ENCODE results near the gene KLF14.

KLF14 gene

DNA sequence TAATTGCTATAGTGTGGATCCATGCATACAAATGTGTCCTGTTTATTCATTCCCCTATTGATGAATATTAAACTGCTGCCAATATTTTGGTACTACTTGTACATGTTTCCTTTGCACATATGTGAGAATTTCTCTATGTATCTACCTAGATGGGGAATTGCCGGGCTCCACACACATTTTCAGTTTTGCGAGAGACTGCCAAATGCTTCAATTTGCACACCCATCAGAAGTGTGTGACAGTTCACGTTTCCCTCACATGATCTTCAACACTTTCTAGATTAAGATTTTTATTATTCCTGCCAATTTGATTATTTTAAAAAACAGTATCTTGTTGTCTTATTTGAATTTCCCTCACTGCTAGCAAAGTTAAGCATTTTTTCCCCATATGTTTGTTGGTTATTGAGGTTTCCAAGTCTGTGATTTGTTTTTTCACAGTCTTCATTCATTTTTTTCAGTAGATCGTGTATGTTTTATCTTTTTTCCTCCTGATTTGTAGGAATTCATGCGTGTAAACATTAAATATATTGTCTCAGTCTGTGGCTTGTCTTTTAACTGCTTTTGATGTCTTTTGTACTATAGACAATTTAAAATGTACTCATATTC is 2.4 kb upstream of the KLF14 start:
- TF ChIP-seq, protein P1, sequence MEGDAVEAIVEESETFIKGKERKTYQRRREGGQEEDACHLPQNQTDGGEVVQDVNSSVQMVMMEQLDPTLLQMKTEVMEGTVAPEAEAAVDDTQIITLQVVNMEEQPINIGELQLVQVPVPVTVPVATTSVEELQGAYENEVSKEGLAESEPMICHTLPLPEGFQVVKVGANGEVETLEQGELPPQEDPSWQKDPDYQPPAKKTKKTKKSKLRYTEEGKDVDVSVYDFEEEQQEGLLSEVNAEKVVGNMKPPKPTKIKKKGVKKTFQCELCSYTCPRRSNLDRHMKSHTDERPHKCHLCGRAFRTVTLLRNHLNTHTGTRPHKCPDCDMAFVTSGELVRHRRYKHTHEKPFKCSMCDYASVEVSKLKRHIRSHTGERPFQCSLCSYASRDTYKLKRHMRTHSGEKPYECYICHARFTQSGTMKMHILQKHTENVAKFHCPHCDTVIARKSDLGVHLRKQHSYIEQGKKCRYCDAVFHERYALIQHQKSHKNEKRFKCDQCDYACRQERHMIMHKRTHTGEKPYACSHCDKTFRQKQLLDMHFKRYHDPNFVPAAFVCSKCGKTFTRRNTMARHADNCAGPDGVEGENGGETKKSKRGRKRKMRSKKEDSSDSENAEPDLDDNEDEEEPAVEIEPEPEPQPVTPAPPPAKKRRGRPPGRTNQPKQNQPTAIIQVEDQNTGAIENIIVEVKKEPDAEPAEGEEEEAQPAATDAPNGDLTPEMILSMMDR (IDR thresholded peaks at IDR 0.05; ENCODE audit: low read depth, low read length), result no peak
- no peak overlapping the region for H3K4me3 ChIP-seq (replicated peaks in 1 of 2; ENCODE audit: low read depth in 2 of 2, low read length in 2 of 2)
- DNase-seq (ENCODE audit: low read depth in 2 of 2), result no peak

DNA sequence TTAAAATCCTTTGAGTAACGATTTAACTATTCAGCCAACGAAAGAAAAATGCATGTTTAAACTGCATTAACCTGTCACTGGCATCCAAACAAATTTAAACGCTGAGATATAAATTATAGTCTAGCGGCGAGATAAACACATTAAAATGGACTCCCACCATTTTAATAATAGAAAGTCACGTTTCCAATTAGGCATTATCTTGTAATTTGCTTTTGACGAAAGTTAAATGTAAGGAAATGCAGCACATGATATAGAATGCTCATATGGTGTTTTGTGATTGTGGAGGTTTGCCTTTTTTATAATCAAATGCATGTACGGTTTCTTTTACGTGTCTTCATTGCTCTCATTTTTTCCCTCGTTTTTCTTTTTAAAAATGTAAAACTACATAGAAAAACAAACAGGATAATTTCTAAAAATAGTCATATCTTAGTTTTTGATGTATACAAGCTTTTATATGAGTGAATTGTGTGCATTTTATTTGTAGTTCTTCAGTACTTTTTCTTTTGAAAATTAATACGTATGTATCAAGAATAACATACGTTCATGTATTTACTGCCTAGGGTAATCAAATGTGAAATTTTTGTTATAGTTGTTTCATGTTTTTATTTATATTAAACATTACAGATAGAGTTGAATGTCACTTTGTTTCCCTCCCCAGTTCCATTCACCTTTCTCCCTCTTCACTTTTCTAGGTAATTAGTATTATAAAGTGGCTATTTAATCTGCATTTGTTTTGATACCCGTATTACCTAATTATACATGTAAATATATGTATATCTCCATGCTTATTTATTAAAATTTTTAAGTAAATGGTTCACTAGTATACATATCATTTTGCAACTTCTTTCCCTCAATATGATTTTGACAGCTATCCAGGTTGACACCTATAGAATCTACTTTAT is 1.1 kb upstream of the KLF14 start:
- DNase-seq (ENCODE audit: low read depth in 2 of 2), result peak in 1 of 2 donors; percentile 25
- TF ChIP-seq, protein P1 (IDR thresholded peaks at IDR 0.05; ENCODE audit: low read depth, low read length), result no peak
- peak overlapping the region in 1 of 2 donors; percentile 32 for H3K4me3 ChIP-seq (replicated peaks in 1 of 2; ENCODE audit: low read depth in 2 of 2, low read length in 2 of 2)

- H3K4me3 ChIP-seq (replicated peaks in 1 of 2; ENCODE audit: low read depth in 2 of 2, low read length in 2 of 2), result no peak overlapping the region
- no peak for DNase-seq (ENCODE audit: low read depth in 2 of 2)
- TF ChIP-seq, protein P1 (IDR thresholded peaks at IDR 0.05; ENCODE audit: low read depth, low read length), result no peak
Measured at GRCh38 chr7:130732980-130733930, 752 bp downstream of the KLF14 start.

DNA sequence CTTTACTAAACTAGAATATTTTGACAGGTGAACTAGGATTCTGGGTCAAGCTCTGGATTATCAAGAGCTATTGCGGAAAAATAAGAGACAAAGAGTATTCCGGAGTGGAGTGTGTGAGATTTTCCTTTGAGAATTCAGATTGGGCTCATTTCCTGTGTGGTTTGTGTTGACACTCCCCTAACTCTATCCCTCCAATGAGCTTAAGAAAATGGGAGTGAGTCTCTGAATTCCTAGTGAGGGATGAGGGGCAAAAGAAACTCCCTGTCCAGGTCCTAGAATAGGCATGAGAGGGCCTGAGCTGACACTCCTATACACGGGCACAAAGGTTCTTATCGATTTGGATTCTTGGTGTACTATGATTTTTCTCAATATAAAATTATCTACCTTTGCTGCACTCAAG is 10.2 kb downstream of the KLF14 start:
- H3K4me3 ChIP-seq (replicated peaks in 1 of 2; ENCODE audit: low read depth in 2 of 2, low read length in 2 of 2), result no peak overlapping the region
- TF ChIP-seq, protein P1 (IDR thresholded peaks at IDR 0.05; ENCODE audit: low read depth, low read length), result no peak
- peak in 1 of 2 donors; percentile 14 for DNase-seq (ENCODE audit: low read depth in 2 of 2)

DNA sequence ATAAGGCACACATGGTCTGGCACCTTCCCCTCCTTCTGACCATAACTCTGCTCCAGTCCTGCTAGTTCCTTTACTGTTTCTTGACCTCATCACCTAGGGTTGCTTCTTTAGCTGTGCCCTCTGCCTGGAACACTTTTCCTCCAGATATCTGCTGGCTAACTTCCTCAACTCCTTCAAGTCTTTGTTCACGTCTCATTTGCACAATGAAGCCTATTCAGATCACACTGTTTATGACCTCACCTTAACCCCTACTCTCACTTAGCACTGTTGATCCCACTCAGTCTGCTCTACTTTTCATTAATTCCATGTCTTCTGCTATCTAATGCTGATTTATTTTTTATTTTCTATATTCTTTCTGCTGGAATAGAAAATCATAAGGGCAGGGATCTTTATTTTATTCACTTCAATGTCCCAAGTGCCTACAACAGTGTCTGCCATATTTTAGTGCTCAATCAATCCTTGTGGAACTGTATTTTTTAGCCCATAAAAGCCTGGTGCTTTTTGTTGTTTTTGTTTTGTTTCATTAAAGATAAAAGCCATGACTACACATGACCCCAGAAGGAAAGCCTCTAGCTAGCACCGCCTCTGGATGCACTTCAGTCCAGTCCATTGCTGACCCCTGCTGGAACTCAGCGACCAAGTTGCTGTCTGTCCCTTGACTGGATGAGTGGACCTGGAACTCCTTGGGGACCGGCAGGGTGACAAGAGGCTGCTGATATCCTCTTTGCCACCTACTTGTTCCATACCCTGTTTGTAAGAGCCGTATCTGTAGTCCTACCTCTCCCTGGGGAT is 12.3 kb downstream of the KLF14 start:
- H3K4me3 ChIP-seq (replicated peaks in 1 of 2; ENCODE audit: low read depth in 2 of 2, low read length in 2 of 2), result no peak overlapping the region
- TF ChIP-seq, protein P1 (IDR thresholded peaks at IDR 0.05; ENCODE audit: low read depth, low read length), result peak; percentile 66
- peak; percentile 78 to 90 for DNase-seq (ENCODE audit: low read depth in 2 of 2)

- no peak for DNase-seq (ENCODE audit: low read depth in 2 of 2)
- TF ChIP-seq, protein P1 (IDR thresholded peaks at IDR 0.05; ENCODE audit: low read depth, low read length), result no peak
- H3K4me3 ChIP-seq (replicated peaks in 1 of 2; ENCODE audit: low read depth in 2 of 2, low read length in 2 of 2), result no peak overlapping the region
Measured at GRCh38 chr7:130719541-130719940, 14.5 kb downstream of the KLF14 start.
